HCT116 (cell line): ENCODE data around the gene CROT. TPM values are rescaled to one million over a fixed set of nuclear protein-coding genes. Genes with fewer than 3 reads are reported as not detected.

ENCODE experiments used
- ATAC-seq: fragments of 200-7000 bp; cut with Tn5 transposase; 2 replicates; pipeline ENCODE4 v1.9.1; 2020; ENCODE audit warnings: mild to moderate bottlenecking, moderate library complexity
- BruUV-seq: library from RNA; stranded (reverse); fragments of 400-500 nt; replicated peaks from 2 replicates; lab custom pipeline; 2021; lab: Mats Ljungman, UMichigan
- CTCF ChIA-PET: fragments of 300-600 bp; sonication (Branson Sonifier 250); formaldehyde crosslinking; loops from one replicate; lab custom pipeline; 2021; ENCODE audit warnings: antibody characterized with exemption; lab: Charles Lee
- POLR2A ChIA-PET: fragments of 300-600, 350-600 bp; sonication (Branson Sonifier 250); formaldehyde crosslinking; loops from one replicate; lab custom pipeline; 2021; ENCODE audit warnings: antibody characterized with exemption; lab: Charles Lee
- RAD21 ChIA-PET, 2 experiments: fragments of 300-600 bp; sonication (Branson Sonifier 250); formaldehyde crosslinking; loops; one replicate each; lab custom pipeline; 2023; ENCODE audit warnings: low total read pairs in 2 of 2; ENCODE audit not compliant: uncharacterized antibody in 2 of 2, unreplicated experiment in 2 of 2, low non-redundant PET in 1 of 2; lab: Charles Lee
- DNase-seq: peaks from one replicate; pipeline ENCODE4 v3.0.0-alpha.2; 2010; ENCODE audit warnings: low read depth, low spot score
- H2AFZ ChIP-seq: fragments of 200-600 bp; shearing (Covaris generic), sonication (generic); 2 replicates; pipeline ENCODE4 v1.6.1; 2017; ENCODE audit warnings: low read depth, mixed run types, mixed read lengths, antibody characterized with exemption, low read length; ENCODE audit not compliant: poor library complexity, severe bottlenecking
- H3K27ac ChIP-seq: 2 replicates; pipeline ENCODE4 v1.5.1; 2012; ENCODE audit warnings: low read depth, low read length
- H3K27me3 ChIP-seq: fragments of 200-600 bp; sonication (generic); 2 replicates; pipeline ENCODE4 v1.6.1; 2016; ENCODE audit warnings: mixed run types, low read length, mixed read lengths; ENCODE audit not compliant: insufficient read depth
- H3K36me3 ChIP-seq, 2 experiments: fragments of 200-500 bp in 1 of 2; fragments of 200-600 bp in 1 of 2; sonication (Bioruptor generic) in 1 of 2; sonication (generic) in 1 of 2; 2 replicates each; pipeline versions ENCODE4 v1.5.1 to v1.6.1; 2014 to 2016; ENCODE audit warnings: low read length in 2 of 2, inconsistent platforms in 1 of 2, mixed read lengths in 1 of 2, mixed run types in 1 of 2; ENCODE audit not compliant: insufficient read depth in 2 of 2, control insufficient read depth in 1 of 2
- H3K4me1 ChIP-seq, 2 experiments: fragments of 200-600 bp in 1 of 2; sonication (generic) in 1 of 2; 2 replicates each; pipeline versions ENCODE4 v1.5.1 to v1.6.1; 2012 to 2017; ENCODE audit warnings: low read length in 2 of 2, inconsistent platforms in 1 of 2, mild to moderate bottlenecking in 1 of 2, mixed read lengths in 1 of 2, mixed run types in 1 of 2, moderate library complexity in 1 of 2; ENCODE audit not compliant: insufficient read depth in 2 of 2, control insufficient read depth in 1 of 2
- H3K4me2 ChIP-seq: fragments of 200-600 bp; sonication (generic); 2 replicates; pipeline ENCODE4 v1.6.1; 2017; ENCODE audit warnings: mixed run types, low read length, mixed read lengths
- H3K4me3 ChIP-seq, 2 experiments: fragments of 200-600 bp in 1 of 2; sonication (generic) in 1 of 2; replicated peaks in 1 of 2; 2 replicates each; pipeline ENCODE4 v1.5.1; 2011 to 2016; ENCODE audit warnings: low read length in 2 of 2, control low read depth in 1 of 2, low read depth in 1 of 2, mild to moderate bottlenecking in 1 of 2, mixed read lengths in 1 of 2, mixed run types in 1 of 2
- H3K79me2 ChIP-seq: fragments of 200-600 bp; sonication (generic); 2 replicates; pipeline ENCODE4 v1.6.1; 2017; ENCODE audit warnings: mild to moderate bottlenecking, mixed run types, low read length, moderate library complexity, mixed read lengths; ENCODE audit not compliant: insufficient read depth
- H3K9ac ChIP-seq: fragments of 200-600 bp; sonication (generic); 2 replicates; pipeline ENCODE4 v1.6.1; 2016; ENCODE audit warnings: low read length, mixed read lengths
- H3K9me2 ChIP-seq: fragments of 200-600 bp; sonication (generic), shearing (Covaris generic); 2 replicates; pipeline ENCODE4 v1.6.1; 2017; ENCODE audit warnings: mixed run types, mild to moderate bottlenecking, moderate library complexity; ENCODE audit not compliant: insufficient read depth
- H3K9me3 ChIP-seq, 2 experiments: fragments of 200-500 bp in 1 of 2; fragments of 200-600 bp in 1 of 2; sonication (Bioruptor generic) in 1 of 2; sonication (generic) in 1 of 2; 2 replicates each; pipeline ENCODE4 v1.6.1; 2014 to 2017; ENCODE audit warnings: low read length in 2 of 2, mixed read lengths in 2 of 2, inconsistent platforms in 1 of 2, low read depth in 1 of 2, mild to moderate bottlenecking in 1 of 2, mixed run types in 1 of 2, moderate library complexity in 1 of 2; ENCODE audit not compliant: control insufficient read depth in 1 of 2, insufficient read depth in 1 of 2
- H4K20me1 ChIP-seq: fragments of 200-600 bp; sonication (generic), shearing (Covaris generic); 2 replicates; pipeline ENCODE4 v1.6.1; 2017; ENCODE audit warnings: mixed run types, mild to moderate bottlenecking, moderate library complexity; ENCODE audit not compliant: insufficient read depth
- ATF3 ChIP-seq: IDR thresholded peaks from 2 replicates; pipeline ENCODE4 v1.6.1; 2012
- CBX3 ChIP-seq: IDR thresholded peaks from 2 replicates; pipeline ENCODE4 v1.6.1; 2012; ENCODE audit warnings: low read depth
- CEBPB ChIP-seq: IDR thresholded peaks from 2 replicates; pipeline ENCODE4 v1.6.1; 2012; ENCODE audit warnings: low read depth
- ELF1 ChIP-seq: IDR thresholded peaks from 2 replicates; pipeline ENCODE4 v1.6.1; 2012; ENCODE audit warnings: low read depth, borderline replicate concordance
- EZH2 ChIP-seq: fragments of 200-600 bp; sonication (generic); IDR thresholded peaks from 2 replicates; pipeline ENCODE4 v1.6.1; 2017; ENCODE audit warnings: antibody characterized with exemption, mixed run types
- FOSL1 ChIP-seq: IDR thresholded peaks from 2 replicates; pipeline ENCODE4 v1.6.1; 2012; ENCODE audit warnings: low read depth
- SIN3A ChIP-seq: IDR thresholded peaks from 2 replicates; pipeline ENCODE4 v1.6.1; 2012; ENCODE audit warnings: low read depth
- YY1 ChIP-seq: IDR thresholded peaks from 2 replicates; pipeline ENCODE4 v1.6.1; 2011; ENCODE audit warnings: low read length, low read depth, moderate library complexity, mild to moderate bottlenecking; ENCODE audit not compliant: insufficient replicate concordance; ENCODE audit errors: extremely low read depth
- ZFX ChIP-seq: fragments of 450-650 bp; IDR thresholded peaks from 2 replicates; pipeline ENCODE4 v1.6.1; 2017
- ZNF274 ChIP-seq: fragments of 200-500 bp; sonication (Bioruptor generic); IDR thresholded peaks from 2 replicates; pipeline ENCODE4 v1.6.1; 2014; ENCODE audit warnings: mild to moderate bottlenecking, low read depth, low read length, inconsistent platforms
- intact Hi-C: fragments of 100-400 bp; cut with micrococcal nuclease; formaldehyde crosslinking; loops from 2 replicates; pipeline ENCODE4 v1.10.0; 2022
- total RNA-seq: library from RNA; stranded (reverse); gene quantifications from one replicate; pipeline ENCODE4 v1.2.1, GENCODE V29; 2021; ENCODE audit not compliant: unreplicated experiment
- TF ChIP-seq, protein P1 (sequence below), 3 experiments: fragments of 200-600 bp in 1 of 3; sonication (generic) in 1 of 3; IDR thresholded peaks in 2 of 3; conservative IDR thresholded peaks in 1 of 3; 2 replicates each; pipeline ENCODE4 v1.5.1; 2012 to 2017; ENCODE audit warnings: low read depth in 2 of 3, low read length in 2 of 3, antibody characterized with exemption in 1 of 3, borderline replicate concordance in 1 of 3, control low read depth in 1 of 3, mild to moderate bottlenecking in 1 of 3, mixed read lengths in 1 of 3, mixed run types in 1 of 3, moderate library complexity in 1 of 3; ENCODE audit not compliant: insufficient read depth in 1 of 3

The CROT gene
- total RNA-seq, 1 experiment from 2014 or later, result 0.07 TPM

- no peak overlapping the region for H3K9ac ChIP-seq
- H2AFZ ChIP-seq, result no peak overlapping the region
- no peak overlapping the region for H3K4me3 ChIP-seq
- no peaks in the 10 kb centered on the region for H3K9me3 ChIP-seq
- H3K9me2 ChIP-seq, result no peaks in the 10 kb centered on the region
- DNase-seq, result no peak
- no TSS peak for BruUV-seq
- no peaks in the 10 kb centered on the region for H3K79me2 ChIP-seq
- H3K4me1 ChIP-seq, result no peaks in the 10 kb centered on the region
- no peaks in the 10 kb centered on the region for H3K36me3 ChIP-seq
- no peak for ATAC-seq
- TF ChIP-seq ATF3 (no peak), EZH2 (no peak), CBX3 (no peak), ELF1 (no peak), YY1 (no peak), ZNF274 (no peak), ZFX (no peak), SIN3A (no peak), FOSL1 (no peak), CEBPB (no peak)
- TF ChIP-seq, protein P1, sequence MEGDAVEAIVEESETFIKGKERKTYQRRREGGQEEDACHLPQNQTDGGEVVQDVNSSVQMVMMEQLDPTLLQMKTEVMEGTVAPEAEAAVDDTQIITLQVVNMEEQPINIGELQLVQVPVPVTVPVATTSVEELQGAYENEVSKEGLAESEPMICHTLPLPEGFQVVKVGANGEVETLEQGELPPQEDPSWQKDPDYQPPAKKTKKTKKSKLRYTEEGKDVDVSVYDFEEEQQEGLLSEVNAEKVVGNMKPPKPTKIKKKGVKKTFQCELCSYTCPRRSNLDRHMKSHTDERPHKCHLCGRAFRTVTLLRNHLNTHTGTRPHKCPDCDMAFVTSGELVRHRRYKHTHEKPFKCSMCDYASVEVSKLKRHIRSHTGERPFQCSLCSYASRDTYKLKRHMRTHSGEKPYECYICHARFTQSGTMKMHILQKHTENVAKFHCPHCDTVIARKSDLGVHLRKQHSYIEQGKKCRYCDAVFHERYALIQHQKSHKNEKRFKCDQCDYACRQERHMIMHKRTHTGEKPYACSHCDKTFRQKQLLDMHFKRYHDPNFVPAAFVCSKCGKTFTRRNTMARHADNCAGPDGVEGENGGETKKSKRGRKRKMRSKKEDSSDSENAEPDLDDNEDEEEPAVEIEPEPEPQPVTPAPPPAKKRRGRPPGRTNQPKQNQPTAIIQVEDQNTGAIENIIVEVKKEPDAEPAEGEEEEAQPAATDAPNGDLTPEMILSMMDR (IDR thresholded peaks at IDR 0.05 in 2 of 3, conservative IDR thresholded peaks at IDR 0.05 in 1 of 3; ENCODE audit: borderline replicate concordance in 1 of 3, insufficient read depth in 1 of 3, low read depth in 2 of 3, low read length in 2 of 3), result no peak
- TF ChIP-seq, all 23 proteins: peak for 0
- no peaks in the 10 kb centered on the region for H4K20me1 ChIP-seq
- no peaks in the 10 kb centered on the region for H3K27me3 ChIP-seq
- no peak overlapping the region for H3K27ac ChIP-seq
- POLR2A ChIA-PET, result no interaction called here
- CTCF ChIA-PET, result no interaction called here
- intact Hi-C loops, result no loop called here
- H3K4me2 ChIP-seq, result no peak overlapping the region
- RAD21 ChIA-PET, result no interaction called here
Measured at GRCh38 chr7:87369216-87369615, 23.8 kb downstream of the CROT start.
